ENCODE measurements around the gene GSTA4.

GRCh38 chr6:53029761-53030160 lies 34.7 kb upstream of the GSTA4 start:
- no peak for TF ChIP-seq CTCF (IDR thresholded peaks at IDR 0.05; ENCODE audit: extremely low read depth in 1 of 2, insufficient read depth in 1 of 2, low read depth in 1 of 2, low read length in 2 of 2)
- no peak for TF ChIP-seq POLR2A (IDR thresholded peaks at IDR 0.05; ENCODE audit: low read depth, low read length)

Measured in endothelial cell of umbilical vein (primary cell).